KOPT-K1 (cell line): ENCODE results near the gene TSPAN9.

Experiments used
- H3K27ac ChIP-seq: fragments of 200-600 bp; sonication (generic); 2 replicates; pipeline ENCODE4 v1.5.1; 2016; ENCODE audit warnings: antibody characterized with exemption, mild to moderate bottlenecking, low read depth, low read length; ENCODE audit not compliant: poor library complexity, severe bottlenecking
- H3K36me3 ChIP-seq: fragments of 200-600 bp; sonication (generic); 2 replicates; pipeline ENCODE4 v1.5.1; 2017; ENCODE audit warnings: antibody characterized with exemption, mild to moderate bottlenecking, low read length, moderate library complexity; ENCODE audit not compliant: insufficient read depth
- H3K9me3 ChIP-seq: fragments of 200-600 bp; sonication (generic); 2 replicates; pipeline ENCODE4 v1.5.1; 2017; ENCODE audit warnings: antibody characterized with exemption, low read length, mild to moderate bottlenecking; ENCODE audit not compliant: insufficient read depth, poor library complexity, severe bottlenecking

Gene TSPAN9

DNA sequence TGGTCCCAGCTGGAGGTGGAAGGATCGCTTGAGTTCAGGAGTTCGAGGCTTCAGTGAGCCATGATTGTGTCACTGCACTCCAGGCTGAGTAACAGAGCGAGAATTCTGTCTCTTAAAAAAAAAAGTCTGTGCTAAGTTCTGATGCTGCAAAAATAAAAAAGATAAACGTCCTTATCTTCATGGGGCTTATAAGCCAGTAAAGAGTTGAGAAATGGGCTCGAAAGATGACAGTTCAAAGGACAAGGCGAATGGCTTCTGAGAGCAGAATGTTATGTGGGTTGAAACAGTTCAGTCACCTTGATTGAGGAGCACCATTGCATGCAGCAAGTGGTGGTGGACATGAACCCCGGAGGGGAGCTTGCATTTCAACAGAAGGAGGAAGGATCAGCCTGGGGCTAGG, 4.7 kb downstream of the TSPAN9 start:
- Histone ChIP-seq H3K27ac (no peak overlapping the region), H3K9me3 (no peaks in the 10 kb centered on the region), H3K36me3 (no peaks in the 10 kb centered on the region)

DNA sequence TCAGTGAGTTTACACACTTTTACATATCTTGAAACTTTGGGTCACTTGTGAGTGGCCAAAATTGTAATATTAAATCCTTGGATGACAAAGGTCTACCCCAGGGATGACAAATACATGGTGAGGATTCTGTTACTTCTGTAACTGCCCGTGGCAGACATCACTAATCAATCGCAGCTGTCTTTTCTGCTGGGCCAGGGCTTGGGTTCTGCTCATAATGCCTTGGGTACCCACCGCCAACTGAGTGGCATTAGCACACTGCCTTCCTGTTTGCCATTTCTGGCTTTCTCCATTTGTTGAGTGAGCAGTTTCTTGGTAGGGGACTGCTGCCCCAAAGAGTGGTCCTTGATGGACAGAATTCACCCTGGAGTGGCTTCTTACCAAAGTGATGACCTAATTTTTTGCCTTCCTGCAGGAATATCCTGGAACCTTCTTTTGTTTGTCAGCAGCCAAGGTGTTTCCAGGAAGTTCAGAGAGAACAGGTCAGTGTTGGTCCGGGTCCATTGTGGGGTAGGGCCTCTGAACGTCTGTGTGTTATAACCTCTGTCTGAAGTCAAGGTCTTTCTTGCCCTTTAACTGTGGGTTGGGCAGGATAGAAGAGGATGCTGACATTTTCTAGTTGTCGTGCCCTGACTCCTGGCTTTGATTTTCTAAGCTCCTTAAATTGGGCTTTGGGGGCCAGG, 6.2 kb downstream of the TSPAN9 start:
- no peaks in the 10 kb centered on the region for H3K36me3 ChIP-seq
- H3K9me3 ChIP-seq = no peaks in the 10 kb centered on the region
- H3K27ac ChIP-seq = no peak overlapping the region

DNA sequence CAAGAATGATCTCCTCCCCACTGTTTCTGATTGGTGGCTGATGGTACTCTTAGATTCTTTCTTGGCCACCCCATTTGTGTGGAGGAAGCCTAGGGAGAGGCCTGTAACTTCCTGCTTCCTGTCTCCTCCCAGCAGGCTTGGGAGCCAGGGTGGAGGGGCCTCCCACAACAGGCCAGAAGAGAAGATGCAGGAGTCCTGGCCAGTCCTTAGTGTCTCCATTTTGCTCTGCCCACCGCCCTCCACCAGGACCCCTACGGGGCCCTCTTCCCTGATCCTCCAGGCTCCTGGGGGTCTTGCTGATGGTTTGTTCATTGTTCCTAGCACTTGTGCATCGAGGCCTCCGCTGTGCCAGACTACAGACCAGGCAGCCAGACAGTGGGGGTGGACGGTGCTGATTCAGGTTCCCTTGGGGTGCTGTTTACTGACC, 6.8 kb downstream of the TSPAN9 start:
- Histone ChIP-seq H3K27ac (no peak overlapping the region), H3K9me3 (no peaks in the 10 kb centered on the region), H3K36me3 (no peaks in the 10 kb centered on the region)

DNA sequence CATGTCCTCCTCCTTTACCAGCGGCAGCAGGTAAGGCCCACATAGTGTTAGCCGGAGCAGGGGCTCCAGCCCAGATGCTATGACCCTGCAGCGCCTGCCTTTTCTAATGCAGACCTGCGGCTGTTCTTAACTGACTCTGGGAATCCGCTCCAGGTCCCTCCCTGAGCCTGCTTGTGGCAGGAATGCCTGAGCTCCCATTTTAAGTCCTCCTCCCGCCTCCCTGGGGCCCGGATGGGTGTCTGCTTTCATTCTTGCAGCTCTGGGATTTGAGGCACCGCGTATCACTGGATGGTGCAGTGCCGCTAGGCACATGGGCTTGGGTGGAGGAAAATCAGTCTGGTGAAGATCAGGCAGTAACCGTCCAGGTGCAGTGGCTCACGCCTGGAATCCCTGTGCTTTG, 7.6 kb downstream of the TSPAN9 start:
- H3K27ac ChIP-seq = no peak overlapping the region
- H3K36me3 ChIP-seq = no peaks in the 10 kb centered on the region
- H3K9me3 ChIP-seq = no peaks in the 10 kb centered on the region

DNA sequence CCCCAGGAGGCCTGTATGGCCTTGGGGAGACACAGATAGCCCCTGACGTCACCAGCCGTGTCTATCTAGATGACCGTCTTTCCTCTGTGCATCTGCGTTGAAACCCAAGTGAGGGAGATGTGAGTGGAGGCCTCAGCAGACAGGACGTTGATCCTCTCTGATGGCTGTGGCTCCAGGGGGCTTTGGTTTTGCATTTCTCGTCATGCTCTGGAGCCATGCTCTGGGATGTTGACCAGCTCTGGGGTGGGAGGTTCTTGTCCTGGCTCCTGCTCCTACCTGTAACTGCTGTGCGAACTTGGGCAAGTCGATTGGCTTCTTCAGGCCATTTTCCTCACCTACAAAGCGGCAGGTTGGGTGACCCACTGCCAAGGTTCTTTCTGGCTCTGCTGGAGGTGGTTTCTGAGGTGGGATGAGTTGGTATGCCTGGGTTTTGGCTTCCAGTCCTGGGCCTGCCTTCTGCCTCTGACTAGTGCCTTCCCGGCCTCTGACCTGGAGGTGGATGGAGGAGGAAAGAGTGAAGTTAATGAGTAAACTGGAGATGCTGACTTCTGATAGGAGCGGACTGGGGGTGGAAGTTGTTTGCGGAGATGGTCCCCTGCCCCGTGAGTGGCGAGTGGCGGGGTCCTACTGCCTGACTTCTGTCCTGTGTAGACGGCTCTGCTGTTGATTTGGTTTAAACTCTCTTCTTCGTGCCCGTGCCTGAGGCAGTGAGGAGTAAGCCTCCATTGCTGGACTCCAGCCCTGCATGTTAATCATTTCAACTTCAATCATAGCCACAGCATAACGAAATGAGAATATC, 8.4 kb downstream of the TSPAN9 start:
- H3K36me3 ChIP-seq = no peaks in the 10 kb centered on the region
- no peak overlapping the region for H3K27ac ChIP-seq
- H3K9me3 ChIP-seq = no peaks in the 10 kb centered on the region

DNA sequence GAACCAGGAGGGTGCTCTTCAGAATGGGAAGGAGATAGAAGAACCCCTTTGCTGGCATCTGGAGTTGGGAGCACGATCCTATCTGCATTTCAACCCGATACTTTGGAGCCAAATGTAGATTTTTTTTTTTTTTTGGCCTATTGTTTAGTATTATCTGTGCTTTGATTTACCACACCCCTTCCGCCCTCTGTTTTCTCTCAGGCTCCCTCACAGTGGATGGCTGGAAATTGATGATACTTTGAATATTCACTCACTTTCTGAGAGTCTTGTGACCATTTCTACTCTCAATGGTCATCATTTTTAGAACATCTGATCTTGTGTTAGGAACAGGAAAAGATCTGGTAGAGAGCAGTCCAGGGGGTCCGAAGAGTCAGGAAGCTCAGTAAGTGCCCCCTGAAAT, 9.0 kb downstream of the TSPAN9 start:
- Histone ChIP-seq H3K9me3 (no peaks in the 10 kb centered on the region), H3K36me3 (no peaks in the 10 kb centered on the region), H3K27ac (no peak overlapping the region)

DNA sequence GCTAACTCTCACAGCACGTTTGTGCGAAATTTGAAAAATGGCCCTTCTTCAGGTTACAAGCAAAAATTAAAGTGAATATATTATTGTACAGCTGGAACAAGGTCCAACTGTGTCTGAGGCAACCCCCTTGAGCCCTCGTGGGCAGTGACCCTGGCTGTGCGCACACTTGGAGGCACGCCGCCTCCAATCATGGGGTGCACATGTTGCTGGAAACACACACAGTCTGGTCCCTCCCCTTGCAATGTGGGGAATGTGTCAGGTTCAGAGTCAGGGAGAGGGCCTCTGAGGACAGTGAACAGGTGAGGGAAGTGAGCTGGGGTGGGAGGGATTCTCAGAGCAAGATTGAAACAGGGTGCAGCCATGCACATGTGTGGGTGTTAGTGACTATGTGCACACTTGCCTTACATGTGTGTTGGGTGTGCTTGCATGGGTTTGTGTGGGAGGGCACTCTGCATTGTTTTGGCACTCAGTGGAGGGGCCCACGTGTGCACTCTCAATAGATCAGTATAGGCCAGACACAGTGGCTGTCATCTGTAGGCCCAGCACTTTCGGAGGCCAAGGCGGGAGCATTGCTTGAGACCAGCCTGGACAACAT, 9.6 kb downstream of the TSPAN9 start:
- no peaks in the 10 kb centered on the region for H3K36me3 ChIP-seq
- no peak overlapping the region for H3K27ac ChIP-seq
- H3K9me3 ChIP-seq = no peaks in the 10 kb centered on the region

DNA sequence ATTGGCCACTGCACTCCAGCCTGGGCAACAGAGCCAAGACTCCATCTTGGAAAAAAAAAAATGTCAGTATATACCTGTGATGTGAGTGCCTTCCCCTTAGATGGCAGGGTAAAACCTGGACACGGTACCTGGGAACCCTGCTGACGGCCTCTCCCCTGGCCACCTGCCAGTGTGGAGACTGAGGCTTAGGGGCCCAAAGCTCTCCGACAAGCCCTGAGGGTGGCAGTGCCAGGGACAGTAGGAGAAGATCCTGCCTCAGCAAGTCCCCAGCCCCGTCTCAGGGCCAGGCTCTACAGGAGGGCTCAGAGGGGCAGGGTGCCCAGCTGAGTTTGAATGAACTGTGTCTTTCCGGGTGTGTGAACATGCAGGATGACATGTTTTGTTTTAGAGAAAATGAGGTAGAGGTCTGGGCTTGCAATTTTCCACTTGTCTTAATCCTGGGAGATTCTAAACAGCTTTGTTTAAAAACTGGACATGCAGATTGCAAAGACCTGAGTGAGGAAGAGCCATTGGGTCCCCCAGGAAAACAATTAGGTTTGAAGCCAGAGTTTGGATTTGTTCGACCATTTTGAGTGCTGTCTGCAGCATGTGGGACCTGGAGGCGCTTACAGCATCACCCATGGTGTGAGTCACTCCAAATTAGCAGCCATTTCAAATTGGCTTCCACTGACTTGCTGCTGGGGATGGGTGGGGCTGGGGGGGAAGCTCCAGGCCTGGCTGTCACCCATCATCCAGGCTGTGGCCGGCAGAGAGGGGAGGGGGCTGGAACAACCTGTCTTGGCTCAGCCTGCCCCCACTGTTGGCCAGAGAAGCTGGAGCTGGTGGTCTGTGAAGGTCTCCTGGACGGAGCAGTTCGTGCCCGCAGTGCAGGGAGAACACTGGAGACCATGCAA, 10.8 kb downstream of the TSPAN9 start:
- no peak overlapping the region for H3K27ac ChIP-seq
- no peaks in the 10 kb centered on the region for H3K36me3 ChIP-seq
- no peaks in the 10 kb centered on the region for H3K9me3 ChIP-seq

DNA sequence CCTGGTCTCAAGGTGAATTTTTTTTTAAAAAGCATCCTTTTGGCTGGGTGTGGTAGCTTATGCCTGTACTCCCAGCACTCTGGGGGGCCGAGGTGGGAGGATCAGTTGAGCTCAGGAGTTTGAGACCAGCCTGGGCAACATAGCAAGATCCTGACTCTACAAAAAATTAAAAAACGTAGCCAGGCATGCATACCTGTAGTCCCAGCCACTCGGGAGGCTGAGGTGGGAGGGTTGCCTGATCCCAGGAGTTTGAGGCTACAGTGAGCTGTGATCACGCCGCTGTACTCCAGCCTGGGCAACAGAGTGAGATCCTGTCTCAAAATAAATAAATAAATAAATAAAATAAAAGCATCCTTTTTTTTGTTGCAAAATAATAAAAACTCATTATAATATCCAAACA, 12.4 kb downstream of the TSPAN9 start:
- Histone ChIP-seq H3K9me3 (no peaks in the 10 kb centered on the region), H3K36me3 (no peaks in the 10 kb centered on the region), H3K27ac (no peak overlapping the region)

DNA sequence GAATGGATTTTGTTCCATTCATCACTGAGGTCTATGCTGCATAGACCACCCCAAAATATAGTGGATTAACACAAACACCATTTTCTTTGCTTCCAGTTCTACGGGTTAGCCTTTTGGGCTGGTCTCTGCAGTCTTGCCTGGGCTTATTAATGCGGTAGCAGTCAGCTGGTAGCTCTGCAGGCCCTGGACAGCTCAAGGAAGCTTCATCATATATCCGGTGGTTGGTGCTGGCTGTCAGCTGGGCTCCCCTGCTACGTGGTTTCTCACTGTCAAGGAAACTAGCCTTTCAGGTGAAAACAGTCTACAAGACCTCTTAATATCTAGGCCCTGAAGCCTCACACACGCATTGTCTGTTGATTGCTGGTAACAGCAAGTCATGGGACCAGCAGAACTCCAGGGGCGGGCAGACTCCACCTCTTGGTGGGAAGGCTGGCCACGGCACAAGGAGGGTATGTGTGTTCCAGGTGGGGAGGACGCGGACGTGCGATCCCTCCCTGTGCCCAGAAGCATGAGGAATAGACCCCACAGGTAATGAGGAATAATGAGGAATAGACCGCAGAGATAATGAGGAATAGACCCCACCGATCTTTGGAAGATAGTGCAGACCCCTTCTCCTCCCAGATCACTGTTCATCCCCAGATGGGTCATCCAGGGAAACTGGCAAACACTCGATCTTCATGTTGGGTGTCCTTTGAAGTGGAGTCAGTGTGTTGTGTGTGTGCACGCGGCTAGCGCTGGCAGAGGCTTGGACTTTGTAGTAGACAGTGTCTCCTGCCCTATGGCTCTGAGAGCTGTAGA, 13.3 kb downstream of the TSPAN9 start:
- H3K36me3 ChIP-seq = no peaks in the 10 kb centered on the region
- no peaks in the 10 kb centered on the region for H3K9me3 ChIP-seq
- no peak overlapping the region for H3K27ac ChIP-seq

DNA sequence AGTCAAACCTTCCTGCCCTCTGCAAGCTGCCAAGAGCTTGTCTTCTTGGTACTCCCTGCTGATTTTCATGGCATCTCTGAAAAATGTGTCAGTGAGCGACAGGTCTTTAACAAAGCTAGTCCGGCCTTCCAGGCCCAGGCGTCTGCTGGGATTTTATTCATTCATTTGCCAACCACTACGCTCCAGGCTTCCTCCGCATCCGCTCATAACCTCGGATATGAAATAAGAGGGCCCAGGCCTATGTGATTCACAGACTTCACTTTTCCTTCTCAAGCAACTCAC, 13.8 kb downstream of the TSPAN9 start:
- H3K36me3 ChIP-seq = no peaks in the 10 kb centered on the region
- no peaks in the 10 kb centered on the region for H3K9me3 ChIP-seq
- H3K27ac ChIP-seq = no peak overlapping the region

DNA sequence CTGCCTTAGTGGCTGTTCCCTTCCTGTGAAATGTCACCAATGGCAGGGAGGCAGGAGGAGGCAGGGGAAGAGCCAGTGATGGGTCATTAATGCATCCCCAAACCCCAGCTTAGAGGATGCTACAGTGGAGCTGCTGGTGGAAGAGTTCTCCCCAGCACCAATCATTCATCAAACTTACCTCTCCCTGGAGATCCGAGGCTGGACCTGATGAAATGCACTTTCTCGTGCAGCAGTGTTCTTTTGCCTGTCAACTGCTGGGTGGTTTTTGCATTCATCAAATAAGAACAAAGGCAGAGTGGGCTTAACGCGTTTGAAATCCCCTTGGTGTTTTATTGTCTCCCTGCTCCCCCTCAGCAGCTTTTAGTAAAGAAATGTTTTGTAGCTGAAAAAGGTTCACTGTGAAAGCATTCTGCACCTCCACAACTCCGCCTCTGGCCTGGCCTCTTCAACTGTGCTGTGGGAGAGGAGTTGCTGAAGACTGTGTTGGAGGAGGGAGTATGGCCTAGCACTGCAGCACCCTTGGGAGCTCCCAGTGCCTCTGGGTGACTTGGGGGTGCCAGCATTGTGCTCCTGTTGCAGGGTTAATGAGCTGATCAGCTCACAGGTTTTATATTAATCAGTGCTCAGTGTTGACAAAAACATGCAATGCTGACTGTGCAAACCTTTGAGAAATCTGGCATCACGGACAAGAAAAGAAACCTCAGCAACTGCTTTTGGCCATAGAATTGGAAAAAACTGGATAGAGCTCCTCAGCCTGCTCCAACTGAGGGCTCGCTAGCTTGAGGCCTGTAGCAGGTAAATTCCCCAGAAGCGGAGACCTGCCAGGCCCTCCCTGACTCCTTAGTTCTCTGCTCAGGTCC, 14.4 kb downstream of the TSPAN9 start:
- H3K9me3 ChIP-seq = no peaks in the 10 kb centered on the region
- no peak overlapping the region for H3K27ac ChIP-seq
- no peaks in the 10 kb centered on the region for H3K36me3 ChIP-seq

DNA sequence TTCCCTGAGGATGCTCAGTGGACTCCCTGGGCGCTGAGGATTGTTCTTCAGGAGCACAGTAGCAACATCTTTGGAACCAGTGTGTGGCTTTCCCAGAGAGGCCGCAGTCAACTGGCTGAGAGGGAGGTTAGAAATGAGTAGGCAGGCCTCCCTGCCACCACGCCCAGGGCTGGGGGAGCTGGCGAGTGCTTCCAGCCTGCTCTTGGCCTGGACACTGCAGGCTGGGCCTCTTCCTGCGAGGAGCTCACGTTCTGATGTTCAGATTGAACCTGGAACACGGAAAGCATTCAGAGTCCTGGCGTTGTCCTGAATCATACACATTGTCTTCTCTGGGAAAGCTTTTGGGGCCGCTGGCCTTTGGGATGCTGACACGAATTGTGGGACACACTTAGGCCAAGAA, 15.6 kb downstream of the TSPAN9 start:
- Histone ChIP-seq H3K9me3 (no peaks in the 10 kb centered on the region), H3K36me3 (no peaks in the 10 kb centered on the region), H3K27ac (no peak overlapping the region)
